Measurements from ENCODE around the gene TEX261.
"Not testable (repeated sequence)": the region's sequence is repeated elsewhere in the genome, so short reads cannot be mapped to it uniquely, and the experiment has no call there.

The TEX261 gene

DNA sequence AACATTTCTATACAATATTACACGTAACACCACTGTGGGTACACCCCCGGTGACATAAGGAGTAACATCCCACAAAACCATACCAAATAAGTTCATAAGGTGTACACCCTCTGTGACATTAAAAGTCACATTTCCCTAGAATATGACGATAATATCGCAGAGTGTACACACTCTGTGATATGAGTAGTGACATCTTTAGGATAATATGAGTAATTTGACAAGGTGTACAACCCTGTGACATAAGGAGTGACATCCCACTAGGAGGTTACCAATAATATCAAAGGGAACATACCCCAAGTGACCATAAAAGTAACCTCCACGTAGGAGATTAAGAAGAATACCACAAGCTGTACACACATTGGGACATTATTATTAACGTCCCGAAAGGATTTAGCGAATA lies 24.0 kb upstream of the TEX261 start:
- TF ChIP-seq FOXK2 (IDR thresholded peaks at IDR 0.05) (no peak), L3MBTL2 (conservative IDR thresholded peaks at IDR 0.05) (no peak), NFRKB (IDR thresholded peaks at IDR 0.05) (no peak), SUZ12 (IDR thresholded peaks at IDR 0.05) (no peak)
- ChIA-PET CTCF (no interaction called here), POLR2A (no interaction called here)
- DNase-seq (ENCODE audit: extremely low spot score): no peak

DNA sequence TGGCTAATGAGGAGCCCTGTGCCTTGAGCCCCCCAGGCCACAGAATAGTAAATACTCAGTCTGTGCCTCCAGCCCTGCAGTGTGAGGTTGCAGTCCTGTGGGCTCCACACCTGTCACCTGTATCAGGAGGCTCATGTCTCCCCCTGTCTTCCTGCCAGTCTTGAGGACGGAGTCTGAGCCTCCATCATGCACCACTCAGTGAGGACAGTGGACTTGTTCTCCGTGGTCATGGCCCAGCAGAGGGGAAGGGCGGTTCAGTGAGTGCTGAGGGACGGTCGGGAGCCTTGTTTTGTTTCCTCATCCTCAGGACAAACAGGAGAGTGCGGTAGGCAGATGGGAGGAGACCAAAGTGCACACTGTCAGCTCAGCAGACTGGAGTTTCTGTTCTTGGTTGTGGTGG lies 17.1 kb upstream of the TEX261 start:
- DNase-seq (ENCODE audit: extremely low spot score); CTCF ChIA-PET; POLR2A ChIA-PET: not testable (repeated sequence)

DNA sequence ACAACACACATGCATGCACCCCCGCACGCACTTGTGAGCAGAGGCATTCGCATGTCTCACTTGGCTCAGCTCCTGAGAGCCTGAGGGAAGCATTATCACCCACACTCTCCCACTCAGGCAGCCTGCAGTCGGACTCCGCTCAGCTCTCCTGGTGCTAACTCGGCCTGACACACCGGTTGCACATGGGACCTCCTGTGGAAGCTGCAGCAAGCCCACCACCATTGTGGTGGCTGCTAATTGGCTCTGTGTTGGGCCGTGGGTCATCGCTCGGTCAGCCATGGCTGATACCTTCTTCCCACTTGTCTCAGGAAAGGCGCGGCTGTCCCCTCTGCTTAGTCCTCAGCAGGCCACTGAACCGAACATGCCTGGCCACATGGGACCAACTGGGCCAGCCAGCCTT lies 13.7 kb upstream of the TEX261 start:
- CTCF ChIA-PET: no interaction called here

DNA sequence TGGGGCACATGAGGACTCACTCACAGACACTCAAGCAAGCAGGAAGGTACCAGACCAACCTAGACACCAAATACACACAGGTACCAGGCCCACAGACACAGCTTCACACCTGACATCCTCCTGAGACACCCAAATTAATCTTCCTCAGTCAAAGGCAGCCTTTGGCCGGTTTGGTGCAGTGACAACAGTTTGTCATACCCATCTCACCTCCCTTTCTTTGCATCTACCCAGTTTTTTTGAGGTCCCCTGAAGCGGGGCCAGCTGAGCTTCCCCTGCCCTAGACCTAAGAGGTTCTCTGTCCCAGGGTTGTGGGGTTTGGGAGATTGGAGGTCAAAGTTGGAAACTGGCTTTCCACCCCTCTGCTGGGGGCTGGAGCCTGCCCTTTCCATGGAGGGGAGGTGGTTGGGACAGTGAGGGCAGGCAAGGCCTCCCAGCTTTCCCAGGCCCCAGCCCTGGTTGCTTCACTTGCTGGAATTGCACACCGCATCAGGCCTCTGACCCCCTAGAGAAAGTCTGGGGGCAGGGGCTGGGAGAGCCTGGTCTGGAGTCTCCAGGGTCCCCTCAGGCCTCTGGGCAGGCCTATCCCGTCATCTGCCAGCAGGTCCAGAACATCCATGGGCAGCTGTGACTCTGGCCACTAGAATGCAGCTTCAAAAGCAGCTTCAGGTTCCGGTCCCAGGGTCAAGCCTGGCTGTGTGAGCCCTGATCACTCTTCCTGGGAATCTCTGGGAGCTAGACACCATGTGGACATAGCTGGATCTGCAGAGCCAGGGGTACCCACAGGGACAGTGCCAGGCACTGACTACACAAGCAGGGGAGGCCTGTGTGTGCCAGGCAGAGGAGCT lies 12.5 kb upstream of the TEX261 start:
- peak; percentile 7 for DNase-seq (ENCODE audit: extremely low spot score)
- ChIA-PET POLR2A (interaction anchor here (1.9 kb wide), 1 partner anchor 61 kb away, joined by 8 read pairs; the partner anchor contains the start of gene NAGK), CTCF (interaction anchor here (0.7 kb wide), 1 partner anchor 63 kb away, joined by 4 read pairs; no protein-coding TSS in a partner anchor)
- TF ChIP-seq ARNT (IDR thresholded peaks at IDR 0.05) (no peak), FOXM1 (IDR thresholded peaks at IDR 0.05; ENCODE audit: borderline replicate concordance) (no peak), NFRKB (IDR thresholded peaks at IDR 0.05) (no peak), TARDBP (IDR thresholded peaks at IDR 0.05) (no peak), SP1 (IDR thresholded peaks at IDR 0.05) (no peak), LEF1 (IDR thresholded peaks at IDR 0.05; ENCODE audit: borderline replicate concordance) (no peak), FOXA1 (IDR thresholded peaks at IDR 0.05) (no peak), HDGF (IDR thresholded peaks at IDR 0.05; ENCODE audit: borderline replicate concordance) (no peak), CTBP1 (IDR thresholded peaks at IDR 0.05; ENCODE audit: borderline replicate concordance) (no peak), FOXK2 (IDR thresholded peaks at IDR 0.05) (no peak), SUZ12 (IDR thresholded peaks at IDR 0.05) (no peak), ZNF384 (IDR thresholded peaks at IDR 0.05) (no peak), ELF4 (IDR thresholded peaks at IDR 0.05) (no peak), BHLHE40 (IDR thresholded peaks at IDR 0.05; ENCODE audit: borderline replicate concordance) (no peak), L3MBTL2 (conservative IDR thresholded peaks at IDR 0.05) (no peak)
- TF ChIP-seq, protein P1, sequence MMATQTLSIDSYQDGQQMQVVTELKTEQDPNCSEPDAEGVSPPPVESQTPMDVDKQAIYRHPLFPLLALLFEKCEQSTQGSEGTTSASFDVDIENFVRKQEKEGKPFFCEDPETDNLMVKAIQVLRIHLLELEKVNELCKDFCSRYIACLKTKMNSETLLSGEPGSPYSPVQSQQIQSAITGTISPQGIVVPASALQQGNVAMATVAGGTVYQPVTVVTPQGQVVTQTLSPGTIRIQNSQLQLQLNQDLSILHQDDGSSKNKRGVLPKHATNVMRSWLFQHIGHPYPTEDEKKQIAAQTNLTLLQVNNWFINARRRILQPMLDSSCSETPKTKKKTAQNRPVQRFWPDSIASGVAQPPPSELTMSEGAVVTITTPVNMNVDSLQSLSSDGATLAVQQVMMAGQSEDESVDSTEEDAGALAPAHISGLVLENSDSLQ (IDR thresholded peaks at IDR 0.05): no peak

More for the DNA sequence above, 13.7 kb upstream of the TEX261 start:
- TF ChIP-seq FOXM1 (IDR thresholded peaks at IDR 0.05; ENCODE audit: borderline replicate concordance) (no peak), L3MBTL2 (conservative IDR thresholded peaks at IDR 0.05) (no peak), CTBP1 (IDR thresholded peaks at IDR 0.05; ENCODE audit: borderline replicate concordance) (no peak), ZNF384 (IDR thresholded peaks at IDR 0.05) (no peak), LEF1 (IDR thresholded peaks at IDR 0.05; ENCODE audit: borderline replicate concordance) (no peak), FOXA1 (IDR thresholded peaks at IDR 0.05) (no peak), TARDBP (IDR thresholded peaks at IDR 0.05) (no peak), FOXK2 (IDR thresholded peaks at IDR 0.05) (no peak), NFRKB (IDR thresholded peaks at IDR 0.05) (no peak), BHLHE40 (IDR thresholded peaks at IDR 0.05; ENCODE audit: borderline replicate concordance) (no peak), ELF4 (IDR thresholded peaks at IDR 0.05) (no peak), ARNT (IDR thresholded peaks at IDR 0.05) (no peak)
- TF ChIP-seq, protein P1 (IDR thresholded peaks at IDR 0.05): no peak
- POLR2A ChIA-PET: interaction anchor here (1.9 kb wide), 1 partner anchor 60 kb away, joined by 8 read pairs; the partner anchor contains the start of gene NAGK
- peak; percentile 2 for DNase-seq (ENCODE audit: extremely low spot score)

DNA sequence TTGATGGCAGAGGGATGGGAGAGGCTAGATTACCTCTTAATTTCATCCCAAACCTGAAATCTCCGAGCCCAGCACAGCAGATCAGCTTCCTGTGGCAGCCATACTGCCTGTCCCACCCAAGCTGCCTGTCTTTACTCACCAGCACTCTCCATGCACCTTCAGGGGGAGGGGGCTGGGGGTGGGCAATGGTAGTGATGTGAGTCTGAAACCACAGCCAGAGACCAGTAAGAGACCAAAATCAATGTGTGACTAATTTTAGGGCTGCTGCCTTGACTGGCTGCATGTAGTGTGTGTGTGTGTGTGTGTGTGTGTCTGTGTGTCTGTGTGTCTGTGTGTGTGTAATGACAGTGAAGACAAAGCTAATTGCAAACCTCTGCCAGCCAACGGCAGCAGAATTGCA lies 11.7 kb upstream of the TEX261 start:
- peak; percentile 2 for DNase-seq (ENCODE audit: extremely low spot score)
- ChIA-PET POLR2A (no interaction called here), CTCF (no interaction called here)
- TF ChIP-seq NFRKB (IDR thresholded peaks at IDR 0.05) (no peak), ELF4 (IDR thresholded peaks at IDR 0.05) (no peak), HDGF (IDR thresholded peaks at IDR 0.05; ENCODE audit: borderline replicate concordance) (no peak), BHLHE40 (IDR thresholded peaks at IDR 0.05; ENCODE audit: borderline replicate concordance) (no peak), CTBP1 (IDR thresholded peaks at IDR 0.05; ENCODE audit: borderline replicate concordance) (no peak), L3MBTL2 (conservative IDR thresholded peaks at IDR 0.05) (no peak), FOXA1 (IDR thresholded peaks at IDR 0.05) (no peak), LEF1 (IDR thresholded peaks at IDR 0.05; ENCODE audit: borderline replicate concordance) (no peak), SP1 (IDR thresholded peaks at IDR 0.05) (no peak)

DNA sequence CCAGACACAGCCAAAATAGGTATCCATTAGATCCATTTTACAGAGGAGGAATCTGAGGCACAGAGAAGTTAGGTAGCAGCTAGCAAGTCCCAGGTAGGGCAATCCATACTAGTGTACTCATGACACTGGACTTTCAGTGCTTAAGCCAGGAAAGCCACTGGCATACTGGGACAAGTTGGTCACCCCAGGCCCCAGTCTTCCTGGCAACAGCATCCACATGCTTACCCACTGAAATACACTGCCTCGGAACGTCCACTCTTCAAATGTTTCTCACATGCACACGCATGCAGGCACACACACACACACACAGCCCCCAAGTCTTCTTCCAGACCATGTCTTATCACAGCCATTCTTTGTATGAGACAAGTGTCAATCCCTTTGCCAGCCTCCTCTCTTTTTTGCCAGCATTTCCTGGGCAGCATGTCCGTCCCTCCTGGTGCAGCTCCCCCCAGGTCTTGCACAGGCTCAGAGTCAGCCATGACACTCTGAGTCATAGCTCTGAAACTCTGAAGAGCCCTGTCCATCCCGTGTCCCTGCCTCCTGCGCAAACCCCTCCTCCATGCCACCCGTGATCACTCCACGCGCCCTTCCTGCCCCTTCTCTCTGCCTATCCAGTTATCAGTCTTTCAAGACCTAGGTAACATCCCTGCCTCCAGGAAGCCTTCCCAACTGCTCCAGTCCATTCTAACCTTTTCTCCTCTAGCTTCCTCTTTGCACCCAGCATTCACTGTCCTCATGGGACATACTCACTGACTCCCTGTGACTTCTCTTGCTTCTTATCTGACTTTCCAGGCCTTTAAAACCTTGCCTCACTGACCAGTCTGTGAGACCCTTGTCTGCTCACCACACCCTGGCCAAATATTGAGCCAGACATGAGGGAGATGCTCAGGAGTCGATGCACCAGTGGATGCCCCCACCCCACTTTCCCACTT lies 10.9 kb upstream of the TEX261 start:
- POLR2A ChIA-PET: interaction anchor here (1.8 kb wide), 1 partner anchor 62 kb away, joined by 8 read pairs; the partner anchor contains the start of gene NAGK
- DNase-seq (ENCODE audit: extremely low spot score): peak; percentile 2
- TF ChIP-seq ZNF384 (IDR thresholded peaks at IDR 0.05): no peak
- TF ChIP-seq LEF1 (IDR thresholded peaks at IDR 0.05; ENCODE audit: borderline replicate concordance): no peak
- no peak for TF ChIP-seq FOXM1 (IDR thresholded peaks at IDR 0.05; ENCODE audit: borderline replicate concordance)
- CTCF ChIA-PET: no interaction called here
